ENCODE data around the gene XPO4.

GRCh38 chr13:20760872-20761271 lies 141.7 kb downstream of the XPO4 start:
- TF ChIP-seq ZNF274 (IDR thresholded peaks at IDR 0.05; ENCODE audit: low read depth, low read length) = no peak
- no peak for TF ChIP-seq YY1 (IDR thresholded peaks at IDR 0.05; ENCODE audit: insufficient read depth, insufficient read length)
- no peak for TF ChIP-seq SUZ12 (IDR thresholded peaks at IDR 0.05; ENCODE audit: extremely low read depth, insufficient read depth, insufficient read length)
